Measurements from ENCODE around the gene SPRTN.

DNA sequence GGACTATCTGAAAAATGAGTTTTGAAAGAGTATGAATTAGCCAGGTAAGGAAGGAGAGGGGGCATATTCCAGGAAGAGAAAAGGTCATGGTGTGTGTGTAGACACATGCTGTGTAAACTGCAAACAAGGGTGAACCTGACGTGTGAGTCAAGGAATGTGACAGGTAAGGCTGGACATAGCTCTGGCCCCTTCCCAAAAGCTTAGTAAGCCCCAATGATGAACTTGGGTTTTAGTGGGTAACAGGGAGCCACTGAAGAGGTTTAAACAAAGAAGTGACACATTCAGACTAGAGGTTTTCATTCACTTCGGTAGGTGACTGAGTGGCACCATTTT is 47.3 kb downstream of the SPRTN start:
- TF ChIP-seq EZH2 (IDR thresholded peaks at IDR 0.05; ENCODE audit: low read depth, unreplicated experiment): no peak
- TF ChIP-seq, protein P1, sequence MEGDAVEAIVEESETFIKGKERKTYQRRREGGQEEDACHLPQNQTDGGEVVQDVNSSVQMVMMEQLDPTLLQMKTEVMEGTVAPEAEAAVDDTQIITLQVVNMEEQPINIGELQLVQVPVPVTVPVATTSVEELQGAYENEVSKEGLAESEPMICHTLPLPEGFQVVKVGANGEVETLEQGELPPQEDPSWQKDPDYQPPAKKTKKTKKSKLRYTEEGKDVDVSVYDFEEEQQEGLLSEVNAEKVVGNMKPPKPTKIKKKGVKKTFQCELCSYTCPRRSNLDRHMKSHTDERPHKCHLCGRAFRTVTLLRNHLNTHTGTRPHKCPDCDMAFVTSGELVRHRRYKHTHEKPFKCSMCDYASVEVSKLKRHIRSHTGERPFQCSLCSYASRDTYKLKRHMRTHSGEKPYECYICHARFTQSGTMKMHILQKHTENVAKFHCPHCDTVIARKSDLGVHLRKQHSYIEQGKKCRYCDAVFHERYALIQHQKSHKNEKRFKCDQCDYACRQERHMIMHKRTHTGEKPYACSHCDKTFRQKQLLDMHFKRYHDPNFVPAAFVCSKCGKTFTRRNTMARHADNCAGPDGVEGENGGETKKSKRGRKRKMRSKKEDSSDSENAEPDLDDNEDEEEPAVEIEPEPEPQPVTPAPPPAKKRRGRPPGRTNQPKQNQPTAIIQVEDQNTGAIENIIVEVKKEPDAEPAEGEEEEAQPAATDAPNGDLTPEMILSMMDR (conservative IDR thresholded peaks at IDR 0.05; ENCODE audit: low read depth in 2 of 2): no peak
- TF ChIP-seq, protein P2, sequence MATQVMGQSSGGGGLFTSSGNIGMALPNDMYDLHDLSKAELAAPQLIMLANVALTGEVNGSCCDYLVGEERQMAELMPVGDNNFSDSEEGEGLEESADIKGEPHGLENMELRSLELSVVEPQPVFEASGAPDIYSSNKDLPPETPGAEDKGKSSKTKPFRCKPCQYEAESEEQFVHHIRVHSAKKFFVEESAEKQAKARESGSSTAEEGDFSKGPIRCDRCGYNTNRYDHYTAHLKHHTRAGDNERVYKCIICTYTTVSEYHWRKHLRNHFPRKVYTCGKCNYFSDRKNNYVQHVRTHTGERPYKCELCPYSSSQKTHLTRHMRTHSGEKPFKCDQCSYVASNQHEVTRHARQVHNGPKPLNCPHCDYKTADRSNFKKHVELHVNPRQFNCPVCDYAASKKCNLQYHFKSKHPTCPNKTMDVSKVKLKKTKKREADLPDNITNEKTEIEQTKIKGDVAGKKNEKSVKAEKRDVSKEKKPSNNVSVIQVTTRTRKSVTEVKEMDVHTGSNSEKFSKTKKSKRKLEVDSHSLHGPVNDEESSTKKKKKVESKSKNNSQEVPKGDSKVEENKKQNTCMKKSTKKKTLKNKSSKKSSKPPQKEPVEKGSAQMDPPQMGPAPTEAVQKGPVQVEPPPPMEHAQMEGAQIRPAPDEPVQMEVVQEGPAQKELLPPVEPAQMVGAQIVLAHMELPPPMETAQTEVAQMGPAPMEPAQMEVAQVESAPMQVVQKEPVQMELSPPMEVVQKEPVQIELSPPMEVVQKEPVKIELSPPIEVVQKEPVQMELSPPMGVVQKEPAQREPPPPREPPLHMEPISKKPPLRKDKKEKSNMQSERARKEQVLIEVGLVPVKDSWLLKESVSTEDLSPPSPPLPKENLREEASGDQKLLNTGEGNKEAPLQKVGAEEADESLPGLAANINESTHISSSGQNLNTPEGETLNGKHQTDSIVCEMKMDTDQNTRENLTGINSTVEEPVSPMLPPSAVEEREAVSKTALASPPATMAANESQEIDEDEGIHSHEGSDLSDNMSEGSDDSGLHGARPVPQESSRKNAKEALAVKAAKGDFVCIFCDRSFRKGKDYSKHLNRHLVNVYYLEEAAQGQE (IDR thresholded peaks at IDR 0.05; ENCODE audit: unreplicated experiment): no peak
- TF ChIP-seq EZH2phosphoT487 (IDR thresholded peaks at IDR 0.05; ENCODE audit: unreplicated experiment): no peak
- TF ChIP-seq CREB1 (CRISPR knock-in tag; IDR thresholded peaks at IDR 0.05; ENCODE audit: low read depth): no peak
- no peak for TF ChIP-seq POLR2AphosphoS5 (IDR thresholded peaks at IDR 0.05; ENCODE audit: low read depth)
- TF ChIP-seq ZNF331 (CRISPR knock-in tag; IDR thresholded peaks at IDR 0.05; ENCODE audit: low read depth): no peak
- no peak for TF ChIP-seq STAT1 (IDR thresholded peaks at IDR 0.05; ENCODE audit: unreplicated experiment)
- no peak for TF ChIP-seq JUNB (IDR thresholded peaks at IDR 0.05; ENCODE audit: unreplicated experiment)
- no peak for TF ChIP-seq NANOG (IDR thresholded peaks at IDR 0.05; ENCODE audit: borderline replicate concordance)
- TF ChIP-seq ZNF114 (CRISPR knock-in tag; IDR thresholded peaks at IDR 0.05): no peak
